ENCODE results near the gene ZFAND2A.

DNA sequence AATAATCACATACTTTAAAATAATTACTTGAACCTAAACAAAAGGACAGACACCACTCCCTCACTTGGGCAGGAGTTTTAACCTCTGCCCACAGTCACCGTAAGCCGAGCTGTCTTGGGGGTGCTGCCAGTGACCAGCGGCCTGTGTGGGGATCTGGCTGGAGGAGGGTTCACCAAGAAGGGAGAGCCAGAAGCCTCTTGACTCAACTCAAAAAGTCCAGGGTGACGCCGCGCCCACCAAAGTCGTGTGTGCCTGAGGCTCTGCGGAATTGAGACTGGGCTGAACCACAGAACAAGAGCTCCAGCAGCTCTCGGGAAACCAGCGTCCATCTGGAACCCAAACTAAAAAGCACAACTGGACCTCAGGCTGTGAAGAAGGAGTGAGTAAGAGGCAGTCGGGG, 35.8 kb downstream of the ZFAND2A start:
- TF ChIP-seq, protein P1, sequence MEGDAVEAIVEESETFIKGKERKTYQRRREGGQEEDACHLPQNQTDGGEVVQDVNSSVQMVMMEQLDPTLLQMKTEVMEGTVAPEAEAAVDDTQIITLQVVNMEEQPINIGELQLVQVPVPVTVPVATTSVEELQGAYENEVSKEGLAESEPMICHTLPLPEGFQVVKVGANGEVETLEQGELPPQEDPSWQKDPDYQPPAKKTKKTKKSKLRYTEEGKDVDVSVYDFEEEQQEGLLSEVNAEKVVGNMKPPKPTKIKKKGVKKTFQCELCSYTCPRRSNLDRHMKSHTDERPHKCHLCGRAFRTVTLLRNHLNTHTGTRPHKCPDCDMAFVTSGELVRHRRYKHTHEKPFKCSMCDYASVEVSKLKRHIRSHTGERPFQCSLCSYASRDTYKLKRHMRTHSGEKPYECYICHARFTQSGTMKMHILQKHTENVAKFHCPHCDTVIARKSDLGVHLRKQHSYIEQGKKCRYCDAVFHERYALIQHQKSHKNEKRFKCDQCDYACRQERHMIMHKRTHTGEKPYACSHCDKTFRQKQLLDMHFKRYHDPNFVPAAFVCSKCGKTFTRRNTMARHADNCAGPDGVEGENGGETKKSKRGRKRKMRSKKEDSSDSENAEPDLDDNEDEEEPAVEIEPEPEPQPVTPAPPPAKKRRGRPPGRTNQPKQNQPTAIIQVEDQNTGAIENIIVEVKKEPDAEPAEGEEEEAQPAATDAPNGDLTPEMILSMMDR (IDR thresholded peaks at IDR 0.05), result no peak
- no peak for TF ChIP-seq POLR2A (IDR thresholded peaks at IDR 0.05)

All from suprapubic skin (tissue), 3 donors.